Transverse colon (tissue), 4 donors: ENCODE results near the gene TTC31. TPM values are rescaled to one million over a fixed set of nuclear protein-coding genes. Genes with fewer than 3 reads are reported as not detected.
A peak's percentile ranks its signal among the peaks of the same experiment; 100 is the strongest.

Experiments used
- DNase-seq: peaks from one replicate; pipeline ENCODE4 v3.0.0-alpha.2; 2019
- H3K27ac ChIP-seq, 4 donors: fragments of 200-600 bp; sonication (generic); 2 replicates each; pipeline ENCODE4 v1.5.1; 2016 to 2018; ENCODE audit warnings: inconsistent platforms in 4 of 4
- H3K27me3 ChIP-seq: fragments of 200-600 bp; sonication (generic); 2 replicates; pipeline ENCODE4 v1.5.1; 2017; ENCODE audit warnings: inconsistent platforms
- H3K36me3 ChIP-seq, 4 donors: fragments of 200-600 bp; sonication (generic); 2 replicates each; pipeline ENCODE4 v1.5.1; 2017 to 2019; ENCODE audit warnings: inconsistent platforms in 4 of 4
- H3K4me1 ChIP-seq, 4 donors: fragments of 200-600 bp; sonication (generic); 2 replicates each; pipeline ENCODE4 v1.5.1; 2017 to 2020; ENCODE audit warnings: inconsistent platforms in 4 of 4
- H3K4me3 ChIP-seq, 4 donors: fragments of 200-600 bp; sonication (generic); 1 replicate in 1 of 4; 2 replicates in 3 of 4; pipeline versions ENCODE4 v1.5.1 to v1.6.1; 2017 to 2019; ENCODE audit warnings: inconsistent platforms in 4 of 4
- H3K9me3 ChIP-seq, 2 donors: fragments of 200-600 bp; sonication (generic); 2 replicates each; pipeline ENCODE4 v1.5.1; 2017 to 2019; ENCODE audit warnings: inconsistent platforms in 2 of 2
- CTCF ChIP-seq, 5 experiments: fragments of 200-600 bp in 3 of 5; fragments of 450-650 bp in 2 of 5; sonication (generic) in 3 of 5; IDR thresholded peaks; 1 replicate in 2 of 5; 2 replicates in 3 of 5; pipeline ENCODE4 v1.5.1; 2016 to 2017; ENCODE audit warnings: antibody characterized with exemption in 5 of 5, inconsistent platforms in 3 of 5, mild to moderate bottlenecking in 2 of 5, moderate library complexity in 1 of 5
- EP300 ChIP-seq: sonication (generic); formaldehyde crosslinking; IDR thresholded peaks from one replicate; pipeline ENCODE4 v1.6.1; 2017; ENCODE audit warnings: antibody characterized with exemption, low read depth
- POLR2A ChIP-seq: fragments of 450-650 bp; IDR thresholded peaks from one replicate; pipeline ENCODE4 v1.6.1; 2016; ENCODE audit warnings: antibody characterized with exemption, mild to moderate bottlenecking, moderate library complexity
- POLR2AphosphoS5 ChIP-seq, 3 donors: sonication (generic); formaldehyde crosslinking; IDR thresholded peaks; one replicate each; pipeline ENCODE4 v1.6.1; 2016; ENCODE audit warnings: antibody characterized with exemption in 3 of 3
- WGBS, 2 donors: methylation state at CpG; one replicate each; pipeline ENCODE4 v1.1.5; 2018; ENCODE audit warnings: low coverage in 1 of 2; 5-methylcytosine and 5-hydroxymethylcytosine counted together
- in situ Hi-C, 4 donors: fragments of 200-750 bp; cut with MboI; loops; one replicate each; pipeline versions ENCODE4 v1.15.0 to v1.15.1; 2017; ENCODE audit warnings: low sequenced_read_pairs in 3 of 4, low pct_ligation_motif_present in 1 of 4, low pct_unique_long_range_greater_than_20kb in 1 of 4
- intact Hi-C: fragments of 100-400 bp; cut with DNase I; formaldehyde crosslinking; loops from one replicate; pipeline ENCODE4 v1.15.1; 2023; ENCODE audit warnings: low total_unique reads
- total RNA-seq, 4 donors: library from RNA; depleted of rRNA; stranded (reverse); fragments of >200 nt; gene quantifications; one replicate each; pipeline ENCODE4 v1.1.0, GENCODE V29; 2016

TTC31 gene
- total RNA-seq, 4 donors from 2014 or later = 16.9 to 36.0 (median 32.0) TPM

- peaks cover 0 to 23% (median 8%) of the 10 kb centered on the region in 4 donors for H3K36me3 ChIP-seq
- no peaks in the 10 kb centered on the region for H3K9me3 ChIP-seq
- H3K4me1 ChIP-seq = peaks cover 14 to 28% (median 19%) of the 10 kb centered on the region in 4 donors
- peak overlapping the region; percentile 79 to 95 (median 79) for H3K4me3 ChIP-seq
- DNase-seq = peak; percentile 32
- intact Hi-C loops (no loop called here), in situ Hi-C loops (no loop called here)
- H3K27me3 ChIP-seq = no peaks in the 10 kb centered on the region
- 0 to 17% methylated on average over 9 to 21 of the region's 29 CpGs for WGBS, 2 donors
- no peak for TF ChIP-seq CTCF (IDR thresholded peaks at IDR 0.05)
- TF ChIP-seq POLR2A = no peak
- TF ChIP-seq POLR2AphosphoS5 (IDR thresholded peaks at IDR 0.05) = no peak
- TF ChIP-seq EP300 = no peak
- peak overlapping the region; percentile 85 to 94 (median 92) for H3K27ac ChIP-seq
These were observed 45.9 kb downstream of the TTC31 start for GRCh38 chr2:74528600-74529356.

- DNase-seq = peak; percentile 99
- Histone ChIP-seq H3K4me1 (peaks cover 14 to 28% (median 19%) of the 10 kb centered on the region in 4 donors), H3K4me3 (peak within 1 kb of the TSS; percentile 79 to 95 (median 79)), H3K27me3 (no peaks in the 10 kb centered on the region), H3K36me3 (peaks cover 0 to 23% (median 8%) of the 10 kb centered on the region in 4 donors), H3K9me3 (no peaks in the 10 kb centered on the region), H3K27ac (peak within 1 kb of the TSS; percentile 85 to 94 (median 92))
- in situ Hi-C loops = no loop called here
- 0% methylated on average over 76 of the region's 87 CpGs; no CpG with 5 or more reads in 1 of the 2 donors for WGBS, 2 donors
- TF ChIP-seq CTCF (IDR thresholded peaks at IDR 0.05) (no peak), POLR2A (peak; percentile 90), EP300 (peak; percentile 56), POLR2AphosphoS5 (IDR thresholded peaks at IDR 0.05) (peak; percentile 85 to 93 (median 86))
- intact Hi-C loops = loop anchor here (2.0 kb wide), 1 partner anchor 47 kb away; the partner anchor contains the start of genes CCDC142 and TTC31
These were observed 46.7 kb downstream of the TTC31 start, which contains the start of the genes AUP1 and HTRA2 for GRCh38 chr2:74529357-74530238. Gene AUP1 (minus strand): TSS chr2:74529706. CDS start chr2:74529629, 77 bp downstream. Gene HTRA2 (plus strand): TSS chr2:74529933. CDS start chr2:74530007, 74 bp downstream.

- Histone ChIP-seq H3K9me3 (no peaks in the 10 kb centered on the region), H3K36me3 (peaks cover 0 to 23% (median 8%) of the 10 kb centered on the region in 4 donors), H3K27ac (peak overlapping the region; percentile 85 to 94 (median 92)), H3K27me3 (no peaks in the 10 kb centered on the region), H3K4me1 (peaks cover 14 to 28% (median 19%) of the 10 kb centered on the region in 4 donors), H3K4me3 (peak overlapping the region; percentile 68 to 79 (median 79))
- WGBS, 2 donors = 4 to 10% methylated on average over 2 to 43 of the region's 54 CpGs
- in situ Hi-C loops (no loop called here), intact Hi-C loops (loop anchor here (2.0 kb wide), 1 partner anchor 48 kb away; the partner anchor contains the start of genes CCDC142 and TTC31)
- no peak for TF ChIP-seq EP300
- peak in 1 of 3 donors; percentile 9 for TF ChIP-seq POLR2AphosphoS5 (IDR thresholded peaks at IDR 0.05)
- TF ChIP-seq POLR2A = no peak
- no peak for TF ChIP-seq CTCF (IDR thresholded peaks at IDR 0.05)
- DNase-seq = peak; percentile 62
These were observed 47.6 kb downstream of the TTC31 start for GRCh38 chr2:74530239-74531187.
